HG03354 (cell line): ENCODE data around the gene TP53AIP1.

ENCODE experiments used
- ATAC-seq: cut with Tn5 transposase; IDR thresholded peaks from one replicate; pipeline ENCODE4 v1.9.1; 2021; ENCODE audit warnings: mild to moderate bottlenecking; ENCODE audit not compliant: unreplicated experiment, poor library complexity, severe bottlenecking

The TP53AIP1 gene

GRCh38 chr11:128947773-128948172, 5.1 kb upstream of the TP53AIP1 start:
- ATAC-seq: no peak

DNA sequence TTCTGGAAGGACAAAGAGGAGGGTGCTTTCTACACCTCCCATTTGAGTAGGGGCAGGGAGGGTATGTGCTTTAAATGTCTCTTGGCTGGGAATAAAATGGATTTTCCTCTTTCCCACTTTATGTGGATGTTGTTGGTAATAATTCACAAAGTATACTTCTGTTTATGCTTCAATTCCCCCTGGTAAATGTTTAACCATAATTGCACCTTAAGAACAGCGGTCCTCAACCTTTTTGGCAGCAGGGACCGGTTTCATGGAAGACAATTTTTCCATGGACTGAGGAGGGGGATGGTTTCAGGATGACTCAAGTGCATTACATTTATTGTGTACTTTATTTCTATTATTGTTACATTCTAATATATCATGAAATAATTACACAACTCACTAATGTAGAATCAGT, 4.0 kb upstream of the TP53AIP1 start:
- no peak for ATAC-seq

DNA sequence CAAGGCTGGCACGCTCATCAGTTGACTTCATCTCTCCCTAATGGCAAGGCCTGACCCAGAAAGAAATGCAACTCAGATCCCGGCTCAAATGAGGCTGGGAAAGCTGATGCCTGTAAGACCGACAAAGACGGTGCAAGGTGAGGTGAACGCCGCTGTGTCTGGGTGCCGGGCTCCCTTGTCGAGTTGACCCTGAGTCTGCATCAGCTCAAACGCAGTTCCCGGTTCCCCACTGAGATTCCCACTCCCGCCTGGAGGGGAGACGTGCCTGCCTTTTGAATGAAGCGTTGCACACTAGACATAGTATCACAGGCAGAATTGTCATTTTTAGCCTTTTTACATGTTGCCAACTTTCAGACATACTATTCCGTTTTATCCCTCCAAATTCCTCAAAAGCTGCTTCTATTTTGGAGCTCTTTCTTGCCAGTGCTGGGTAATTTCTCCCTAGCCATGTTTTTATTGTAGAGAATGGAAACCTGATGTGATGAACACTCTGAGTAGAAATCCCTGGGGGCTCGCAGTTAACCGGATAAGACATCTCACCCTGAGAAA, 831 bp upstream of the TP53AIP1 start:
- no peak for ATAC-seq

DNA sequence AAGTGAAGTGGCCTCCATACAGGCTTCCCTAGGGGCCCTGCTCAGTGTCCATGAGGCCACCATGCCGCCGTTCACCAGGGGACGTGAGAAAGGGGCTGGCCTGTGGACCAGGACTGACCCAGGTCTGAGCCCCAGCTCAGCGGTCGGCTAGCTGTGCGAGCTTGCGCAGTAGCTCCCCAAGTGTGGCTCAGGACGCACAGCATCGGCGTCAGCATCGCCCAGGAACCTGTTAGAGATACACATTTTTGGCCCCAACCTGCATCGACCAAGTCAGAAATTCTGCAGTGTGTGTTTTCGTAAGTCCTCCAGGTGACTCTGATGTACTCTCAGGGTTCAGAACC, 429 bp downstream of the TP53AIP1 start:
- no peak for ATAC-seq

- ATAC-seq: no peak
These were observed 949 bp downstream of the TP53AIP1 start for GRCh38 chr11:128941573-128942271.

DNA sequence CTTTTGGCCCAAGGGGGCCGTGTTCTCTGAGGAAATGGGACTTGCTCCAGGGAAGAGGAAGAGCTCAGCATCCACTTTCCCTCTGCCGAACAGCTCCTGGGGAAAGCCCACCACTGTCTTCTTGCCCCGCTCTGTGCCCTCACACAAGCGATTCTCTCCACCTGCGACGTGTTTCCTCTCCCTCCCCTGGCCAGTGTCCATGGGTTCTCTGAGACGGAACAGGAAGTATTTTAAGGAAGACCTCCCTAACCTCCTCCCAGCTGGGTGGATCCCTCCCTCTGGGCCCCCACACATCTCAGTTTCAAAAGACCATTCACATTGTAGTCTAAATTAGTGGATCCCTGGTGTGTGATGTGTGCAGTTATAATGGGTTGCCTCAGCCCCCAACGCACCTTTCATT, 1.6 kb downstream of the TP53AIP1 start:
- no peak for ATAC-seq

DNA sequence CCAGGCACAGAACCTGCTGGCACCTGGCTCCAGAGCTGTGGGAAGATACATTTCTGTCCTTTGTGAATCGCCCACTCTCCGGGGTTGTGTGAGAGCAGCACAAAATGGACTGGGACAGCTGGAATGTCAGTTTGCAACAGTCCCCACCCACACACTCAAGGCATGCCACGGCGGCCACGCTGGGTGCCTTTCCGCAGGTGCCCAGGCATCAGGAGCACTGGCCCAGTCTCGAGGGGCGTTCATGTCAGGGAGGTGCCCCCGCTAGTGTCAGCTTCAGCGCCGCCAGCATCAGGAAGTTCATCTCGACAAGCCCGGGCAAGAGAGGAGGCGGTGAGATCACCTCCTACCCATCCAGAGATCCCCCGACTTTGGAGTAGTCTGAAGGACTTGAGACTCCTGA, 2.1 kb downstream of the TP53AIP1 start:
- no peak for ATAC-seq

DNA sequence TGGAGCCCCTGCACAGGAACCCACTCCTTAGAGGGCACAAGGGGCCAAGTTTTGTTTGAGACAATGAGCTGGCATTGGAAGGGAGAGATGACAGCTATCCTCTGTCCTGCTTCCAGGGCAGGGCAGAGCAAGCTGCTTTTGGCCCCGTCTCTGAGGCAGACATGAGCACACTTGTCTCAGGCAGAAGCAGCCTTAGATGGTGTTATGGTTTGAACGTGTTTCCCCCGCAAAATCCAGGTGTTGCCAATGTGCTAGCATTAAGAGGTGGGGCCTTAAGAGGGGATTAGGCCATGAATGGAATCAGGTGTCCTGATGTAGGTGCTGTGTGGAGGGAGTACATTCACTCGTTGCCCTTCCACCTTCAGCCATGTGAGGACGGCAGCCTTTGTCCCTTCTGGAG, 2.5 kb downstream of the TP53AIP1 start:
- ATAC-seq: no peak

DNA sequence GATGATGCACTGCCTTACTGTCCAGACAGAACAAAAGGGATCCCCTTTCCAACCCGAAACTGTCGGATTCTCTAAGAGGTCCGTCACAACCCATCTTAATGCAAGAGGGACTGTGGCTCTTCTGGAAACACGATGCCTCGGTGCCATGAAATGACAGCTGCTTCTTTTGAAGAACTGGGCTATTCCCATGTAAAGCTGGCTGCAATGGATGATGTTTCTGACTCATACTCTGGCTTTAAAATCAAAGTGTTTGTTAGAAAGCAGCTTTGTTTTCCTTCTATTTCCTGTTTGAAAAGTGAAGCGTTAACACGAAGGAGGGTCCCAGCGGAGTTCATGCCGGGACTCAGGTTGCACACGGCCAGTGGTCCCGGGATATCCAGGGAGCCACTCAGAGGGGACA, 3.1 kb downstream of the TP53AIP1 start:
- ATAC-seq: no peak

GRCh38 chr11:128938156-128938885, 4.3 kb downstream of the TP53AIP1 start:
- no peak for ATAC-seq

GRCh38 chr11:128937480-128937879, 5.2 kb downstream of the TP53AIP1 start:
- no peak for ATAC-seq

DNA sequence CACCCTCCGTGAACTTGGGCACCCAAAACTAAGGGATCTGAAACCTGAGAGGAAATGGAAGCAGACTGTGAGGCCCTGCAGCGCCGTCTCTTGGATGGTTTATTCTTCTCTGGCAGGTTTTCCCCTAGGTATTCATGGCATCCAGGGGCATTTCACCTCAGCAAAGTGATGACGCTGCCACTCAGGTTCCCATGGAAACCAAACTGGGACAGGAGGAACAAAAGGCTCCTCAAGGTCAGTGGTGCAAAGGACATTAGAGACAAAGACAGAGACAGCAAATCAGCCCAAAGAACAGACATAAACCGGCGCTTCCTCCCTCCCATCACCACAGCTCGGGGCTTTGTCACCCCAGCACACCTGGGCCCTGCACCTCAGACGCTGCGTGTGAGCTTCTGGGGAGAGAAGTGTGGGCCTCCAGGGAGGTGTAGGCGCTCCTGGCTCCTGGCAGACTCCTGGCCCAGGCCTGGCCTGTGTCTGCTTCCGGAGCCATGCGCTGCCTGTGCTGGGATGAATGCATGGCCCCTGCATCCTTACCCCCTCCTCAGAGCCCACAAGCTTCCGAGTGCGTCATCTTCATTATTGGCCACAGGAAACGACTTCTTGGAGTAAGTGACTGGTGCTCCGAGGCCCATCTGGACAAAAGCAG, 5.9 kb downstream of the TP53AIP1 start:
- ATAC-seq: no peak

GRCh38 chr11:128934926-128935325, 7.7 kb downstream of the TP53AIP1 start:
- no peak for ATAC-seq

GRCh38 chr11:128934351-128934750, 8.3 kb downstream of the TP53AIP1 start:
- no peak for ATAC-seq

GRCh38 chr11:128933481-128934178, 9.0 kb downstream of the TP53AIP1 start:
- no peak for ATAC-seq

DNA sequence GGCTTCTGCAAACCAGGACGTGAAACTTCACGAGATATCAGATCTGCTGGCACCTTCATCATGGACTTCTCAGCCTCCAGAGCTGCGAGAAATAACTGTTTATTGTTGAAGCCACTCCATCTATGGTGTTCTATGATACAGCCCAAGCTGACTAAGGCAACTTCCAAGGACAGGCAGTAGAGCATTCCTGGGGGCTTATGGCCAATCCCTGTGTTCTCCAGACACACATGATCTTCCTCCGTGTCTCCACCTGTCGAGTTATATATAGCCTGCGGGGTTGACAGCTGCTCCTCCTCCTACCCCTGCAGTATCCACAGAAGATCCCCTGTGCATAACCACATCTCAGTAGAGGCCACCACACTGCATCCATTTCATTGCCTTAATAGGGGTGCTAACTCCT, 11.0 kb downstream of the TP53AIP1 start:
- ATAC-seq: no peak

DNA sequence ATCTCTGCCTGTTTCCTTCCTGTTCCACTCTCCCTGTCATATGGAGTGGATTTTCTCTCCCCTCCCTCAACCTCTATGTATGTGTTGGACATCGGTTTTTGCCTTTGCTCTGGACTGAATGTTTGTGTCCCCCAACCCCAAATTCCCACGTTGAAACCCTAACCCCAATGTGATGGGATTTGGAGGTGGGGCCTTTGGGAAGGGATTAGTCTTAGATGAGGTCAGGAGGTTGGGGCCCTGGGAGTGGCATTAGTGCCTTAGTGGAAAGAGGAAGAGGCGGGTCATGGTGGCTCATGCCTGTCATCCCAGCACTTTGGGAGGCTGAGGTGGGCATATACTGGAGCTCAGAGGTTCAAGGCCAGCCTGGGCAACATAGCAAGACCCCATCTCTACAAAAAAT, 11.6 kb downstream of the TP53AIP1 start:
- ATAC-seq: no peak

GRCh38 chr11:128929991-128930390, 12.7 kb downstream of the TP53AIP1 start:
- ATAC-seq: no peak

DNA sequence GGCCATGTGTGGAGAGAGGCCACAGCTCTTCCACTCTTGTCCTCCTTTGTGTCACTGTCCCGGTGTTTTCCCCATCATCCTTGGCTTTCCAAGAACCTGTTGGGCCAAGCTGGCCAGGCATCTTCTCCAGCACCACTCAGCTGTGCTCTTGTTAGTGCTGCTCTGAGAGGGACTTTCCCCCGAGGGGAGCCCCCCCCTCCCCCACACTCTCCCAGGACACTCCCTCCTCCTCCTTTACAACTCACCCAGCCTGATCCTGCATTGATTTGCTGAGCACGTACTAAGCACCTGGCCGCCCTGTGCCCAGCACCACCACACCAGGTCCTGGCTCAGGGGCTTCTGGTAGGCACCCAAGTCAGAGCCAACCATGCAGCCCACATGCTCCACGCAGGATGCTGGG, 13.2 kb downstream of the TP53AIP1 start:
- ATAC-seq: no peak

- peak; percentile 99 for ATAC-seq
These were observed 14.3 kb downstream of the TP53AIP1 start for GRCh38 chr11:128928400-128928799.
